Peyer's patch (tissue), 4 donors: Measurements from ENCODE around the gene SPRED2. TPM values are rescaled to one million over a fixed set of nuclear protein-coding genes. Genes with fewer than 3 reads are reported as not detected.

Experiments
- DNase-seq, 3 donors: peaks; one replicate each; pipeline ENCODE4 v3.0.0-alpha.2; 2017 to 2019
- H3K27ac ChIP-seq, 4 donors: fragments of 200-600 bp; sonication (generic); one replicate each; pipeline ENCODE4 v1.5.1; 2016 to 2019
- H3K27me3 ChIP-seq, 2 donors: fragments of 200-600 bp; sonication (generic); one replicate each; pipeline ENCODE4 v1.5.1; 2019
- H3K36me3 ChIP-seq, 3 donors: fragments of 200-600 bp; sonication (generic); one replicate each; pipeline ENCODE4 v1.5.1; 2016 to 2019
- H3K4me1 ChIP-seq, 4 donors: fragments of 200-600 bp; sonication (generic); one replicate each; pipeline ENCODE4 v1.5.1; 2016 to 2019
- H3K4me3 ChIP-seq, 4 donors: fragments of 200-600 bp; sonication (generic); 1 replicate in 3 of 4; 2 replicates in 1 of 4; pipeline ENCODE4 v1.5.1; 2016 to 2019; ENCODE audit warnings: mild to moderate bottlenecking in 1 of 4
- H3K9me3 ChIP-seq, 4 donors: fragments of 200-600 bp; sonication (generic); one replicate each; pipeline ENCODE4 v1.5.1; 2016 to 2019; ENCODE audit warnings: mild to moderate bottlenecking in 1 of 4
- POLR2A ChIP-seq, 2 donors: fragments of 450-650 bp; IDR thresholded peaks; one replicate each; pipeline ENCODE4 v1.5.1; 2017; ENCODE audit warnings: antibody characterized with exemption in 2 of 2, mild to moderate bottlenecking in 2 of 2, moderate library complexity in 2 of 2
- total RNA-seq, 4 donors: library from RNA; depleted of rRNA; stranded (reverse); fragments of >200 nt; gene quantifications; one replicate each; pipeline ENCODE4 v1.1.0, GENCODE V29; 2016
- TF ChIP-seq, protein P1 (sequence below), 6 experiments: fragments of 450-650 bp in 4 of 6; fragments of 200-600 bp in 2 of 6; sonication (generic) in 1 of 6; IDR thresholded peaks; one replicate each; pipeline ENCODE4 v1.5.1; 2017 to 2019; ENCODE audit warnings: antibody characterized with exemption in 6 of 6, mild to moderate bottlenecking in 3 of 6, moderate library complexity in 1 of 6

SPRED2 gene
- total RNA-seq, 4 donors from 2014 or later, result 14.9 to 26.9 (median 23.0) TPM

- no peak for DNase-seq
- Histone ChIP-seq H3K36me3 (no peaks in the 10 kb centered on the region), H3K9me3 (no peaks in the 10 kb centered on the region), H3K4me1 (peaks cover 0 to 25% (median 0%) of the 10 kb centered on the region in 4 donors), H3K27me3 (no peaks in the 10 kb centered on the region), H3K4me3 (peak overlapping the region in 2 of 4 donors; percentile 2 to 34), H3K27ac (peak overlapping the region in 2 of 4 donors; percentile 65 to 67)
- TF ChIP-seq, protein P1, sequence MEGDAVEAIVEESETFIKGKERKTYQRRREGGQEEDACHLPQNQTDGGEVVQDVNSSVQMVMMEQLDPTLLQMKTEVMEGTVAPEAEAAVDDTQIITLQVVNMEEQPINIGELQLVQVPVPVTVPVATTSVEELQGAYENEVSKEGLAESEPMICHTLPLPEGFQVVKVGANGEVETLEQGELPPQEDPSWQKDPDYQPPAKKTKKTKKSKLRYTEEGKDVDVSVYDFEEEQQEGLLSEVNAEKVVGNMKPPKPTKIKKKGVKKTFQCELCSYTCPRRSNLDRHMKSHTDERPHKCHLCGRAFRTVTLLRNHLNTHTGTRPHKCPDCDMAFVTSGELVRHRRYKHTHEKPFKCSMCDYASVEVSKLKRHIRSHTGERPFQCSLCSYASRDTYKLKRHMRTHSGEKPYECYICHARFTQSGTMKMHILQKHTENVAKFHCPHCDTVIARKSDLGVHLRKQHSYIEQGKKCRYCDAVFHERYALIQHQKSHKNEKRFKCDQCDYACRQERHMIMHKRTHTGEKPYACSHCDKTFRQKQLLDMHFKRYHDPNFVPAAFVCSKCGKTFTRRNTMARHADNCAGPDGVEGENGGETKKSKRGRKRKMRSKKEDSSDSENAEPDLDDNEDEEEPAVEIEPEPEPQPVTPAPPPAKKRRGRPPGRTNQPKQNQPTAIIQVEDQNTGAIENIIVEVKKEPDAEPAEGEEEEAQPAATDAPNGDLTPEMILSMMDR (IDR thresholded peaks at IDR 0.05), result no peak
- TF ChIP-seq POLR2A (IDR thresholded peaks at IDR 0.05), result no peak
Observed at GRCh38 chr2:65364986-65365733, 67.2 kb downstream of the SPRED2 start.

GRCh38 chr2:65363879-65364666 is 68.3 kb downstream of the SPRED2 start:
- TF ChIP-seq, protein P1 (IDR thresholded peaks at IDR 0.05), result peak in 1 of 6 experiments; percentile 11
- TF ChIP-seq POLR2A (IDR thresholded peaks at IDR 0.05), result no peak
- peak in 1 of 3 donors; percentile 59 for DNase-seq
- Histone ChIP-seq H3K27ac (peak overlapping the region in 3 of 4 donors; percentile 31 to 80 (median 47)), H3K4me1 (peaks cover 0 to 25% (median 0%) of the 10 kb centered on the region in 4 donors), H3K27me3 (no peaks in the 10 kb centered on the region), H3K36me3 (no peaks in the 10 kb centered on the region), H3K9me3 (no peaks in the 10 kb centered on the region), H3K4me3 (no peak overlapping the region)

DNA sequence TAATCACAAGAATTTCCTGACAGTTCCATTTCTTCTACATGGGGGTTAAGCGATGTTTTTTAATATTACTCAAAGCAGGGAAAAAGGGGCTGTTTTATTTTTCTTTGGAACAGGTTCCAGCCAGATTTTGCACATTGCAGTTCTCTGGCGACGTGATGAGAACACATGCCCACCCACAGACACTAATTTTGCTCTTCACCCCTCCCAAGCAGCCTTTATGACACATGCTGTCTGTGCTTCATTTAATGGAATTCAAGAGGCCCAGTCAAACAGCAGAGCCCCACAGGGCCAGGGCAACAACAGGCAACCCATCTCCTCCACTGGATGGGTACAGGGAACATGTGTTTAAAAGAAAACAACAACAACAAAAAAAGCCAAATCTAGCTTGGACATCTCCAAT is 70.8 kb downstream of the SPRED2 start:
- Histone ChIP-seq H3K9me3 (no peaks in the 10 kb centered on the region), H3K27ac (no peak overlapping the region), H3K36me3 (no peaks in the 10 kb centered on the region), H3K27me3 (no peaks in the 10 kb centered on the region), H3K4me1 (peaks cover 0 to 33% (median 0%) of the 10 kb centered on the region in 4 donors), H3K4me3 (no peak overlapping the region)
- TF ChIP-seq, protein P1 (IDR thresholded peaks at IDR 0.05), result no peak
- no peak for TF ChIP-seq POLR2A (IDR thresholded peaks at IDR 0.05)
- no peak for DNase-seq

GRCh38 chr2:65360441-65360840 is 72.0 kb downstream of the SPRED2 start:
- TF ChIP-seq POLR2A (IDR thresholded peaks at IDR 0.05), result no peak
- TF ChIP-seq, protein P1 (IDR thresholded peaks at IDR 0.05), result no peak

GRCh38 chr2:65358678-65359400 is 73.6 kb downstream of the SPRED2 start:
- Histone ChIP-seq H3K9me3 (no peaks in the 10 kb centered on the region), H3K27me3 (no peaks in the 10 kb centered on the region), H3K36me3 (no peaks in the 10 kb centered on the region), H3K4me3 (no peak overlapping the region), H3K4me1 (peaks cover 0 to 19% (median 0%) of the 10 kb centered on the region in 4 donors), H3K27ac (peak overlapping the region in 1 of 4 donors; percentile 7)
- TF ChIP-seq, protein P1 (IDR thresholded peaks at IDR 0.05), result no peak
- no peak for TF ChIP-seq POLR2A (IDR thresholded peaks at IDR 0.05)
- no peak for DNase-seq

More at GRCh38 chr2:65360441-65360840, 72.0 kb downstream of the SPRED2 start:
- H3K27me3 ChIP-seq, result no peaks in the 10 kb centered on the region
- H3K9me3 ChIP-seq, result no peaks in the 10 kb centered on the region
- H3K36me3 ChIP-seq, result no peaks in the 10 kb centered on the region
- H3K27ac ChIP-seq, result no peak overlapping the region
- no peak overlapping the region for H3K4me3 ChIP-seq
- peaks cover 0 to 23% (median 0%) of the 10 kb centered on the region in 4 donors for H3K4me1 ChIP-seq
- DNase-seq, result no peak
